Heart right ventricle (tissue), 16 donors: ENCODE measurements around the gene KIF11. TPM values are rescaled to one million over a fixed set of nuclear protein-coding genes. Genes with fewer than 3 reads are reported as not detected.

Experiments used
- ATAC-seq, 8 donors: fragments of 200-7000 bp; cut with Tn5 transposase; one replicate each; pipeline ENCODE4 v1.9.1; 2020; ENCODE audit warnings: mild to moderate bottlenecking in 8 of 8, moderate library complexity in 8 of 8, moderate number of reproducible peaks in 1 of 8
- DNase-seq, 2 donors: peaks; one replicate each; pipeline ENCODE4 v3.0.0-alpha.2; 2020
- H3K27ac ChIP-seq, 10 donors: fragments of 200-600 bp; sonication (generic) in 2 of 10; one replicate each; pipeline versions ENCODE4 v1.5.0 to v1.8.0; 2020 to 2022; ENCODE audit warnings: mild to moderate bottlenecking in 3 of 10
- H3K27me3 ChIP-seq, 7 donors: fragments of 200-600 bp; one replicate each; pipeline ENCODE4 v1.8.0; 2021 to 2022; ENCODE audit warnings: mild to moderate bottlenecking in 2 of 7
- H3K36me3 ChIP-seq, 9 donors: fragments of 200-600 bp; sonication (generic) in 1 of 9; one replicate each; pipeline versions ENCODE4 v1.5.0 to v1.8.0; 2020 to 2022; ENCODE audit warnings: mild to moderate bottlenecking in 2 of 9
- H3K4me1 ChIP-seq, 9 donors: fragments of 200-600 bp; sonication (generic) in 1 of 9; one replicate each; pipeline versions ENCODE4 v1.5.0 to v1.8.0; 2020 to 2022; ENCODE audit warnings: mild to moderate bottlenecking in 4 of 9
- H3K4me3 ChIP-seq, 10 donors: fragments of 200-600 bp; sonication (generic) in 2 of 10; one replicate each; pipeline versions ENCODE4 v1.5.0 to v1.8.0; 2020 to 2022; ENCODE audit warnings: mild to moderate bottlenecking in 7 of 10, moderate library complexity in 2 of 10
- H3K9me3 ChIP-seq, 11 donors: fragments of 200-600 bp in 10 of 11; sonication (generic) in 2 of 11; one replicate each; pipeline versions ENCODE4 v1.5.0 to v1.8.0; 2013 to 2022; ENCODE audit warnings: mild to moderate bottlenecking in 2 of 11, control low read depth in 1 of 11, moderate library complexity in 1 of 11
- WGBS, 2 donors: extraction: QIAGEN DNeasy Blood & Tissue Kit; methylation state at CpG; one replicate each; pipeline ENCODE4 v1.1.7; 2013; ENCODE audit warnings: inconsistent platforms in 1 of 2; 5-methylcytosine and 5-hydroxymethylcytosine counted together
- intact Hi-C, 10 donors: fragments of 100-400 bp; cut with DNase I; formaldehyde crosslinking; loops; one replicate each; pipeline versions ENCODE4 v1.11.1 to v1.14.2; 2022
- polyA plus RNA-seq, 2 donors: library from polyadenylated mRNA; stranded (reverse); fragments of 200-250 nt; gene quantifications; one replicate each; pipeline ENCODE4 v1.2.3, GENCODE V29; 2013
- total RNA-seq, 10 donors: library from RNA; stranded (reverse); fragmentation: NEBNext Ultra II Directional in 3 of 10; extraction: Animal tissue kit (Norgen Biotek cat#: 25700) in 3 of 10; gene quantifications; one replicate each; pipeline versions ENCODE4 v1.2.1 to v1.2.4, GENCODE V29; 2021 to 2023
- TF ChIP-seq, protein P1 (sequence below), 9 donors: fragments of 200-600 bp; sonication (generic) in 2 of 9; IDR thresholded peaks; one replicate each; pipeline versions ENCODE4 v1.5.0 to v1.8.0; 2021 to 2022; ENCODE audit warnings: antibody characterized with exemption in 9 of 9, mild to moderate bottlenecking in 5 of 9, moderate library complexity in 1 of 9
- donor health status: Arrhythmogenic right ventricular cardiomyopathy.
- donor health status: ischemic (EF 13 %, LVEDD 7.1; RV severe dilation, severe dysfunction).
- donor health status: healthy with polysubstance abuse.
- donor health status: DM: no; HTN: yes; CAD: no.
- donor health status: DM: no; HTN: no; CAD: no.
- donor health status: ischemic (EF 25% LVEDD 6.9; RV normal size, moderate dysfunction).
- donor health status: ischemic (EF 25% LVEDD 5.7; RV mildly dilated, moderate dysfunction).
- donor health status: healthy.
- donor health status: DM: yes; HTN: yes; CAD: no.
- donor health status: Ischemic cardiomyopathy.
- donor health status: ischemic (EF 35%, LVEDD 5.7; RV mildly dilated, moderate dysfunction).
- donor health status: nonischemic (EF 11% LVEDD 7.7; RV severe dilation, severe dysfunction).
- donor health status: DM: yes; HTN: yes; CAD: no.
- donor health status: PGD.
- donor health status: ischemic (EF 29% LVEDD 5.4; RV normal size, mild dysfunction).
- donor health status: nonischemic (EF 23%, LVEDD 6.1; RV moderate dilation, normal function).

KIF11 gene
- total and polyA plus RNA-seq, 12 donors: 0.20 to 4.4 (median 0.74) TPM

GRCh38 chr10:92690915-92691590, 98.1 kb downstream of the KIF11 start:
- peaks cover 0 to 5% (median 0%) of the 10 kb centered on the region in 11 donors for H3K9me3 ChIP-seq
- H3K4me3 ChIP-seq: peak overlapping the region; percentile 28 to 78 (median 67)
- H3K4me1 ChIP-seq: peaks cover 0 to 42% (median 25%) of the 10 kb centered on the region in 9 donors
- TF ChIP-seq, protein P1, sequence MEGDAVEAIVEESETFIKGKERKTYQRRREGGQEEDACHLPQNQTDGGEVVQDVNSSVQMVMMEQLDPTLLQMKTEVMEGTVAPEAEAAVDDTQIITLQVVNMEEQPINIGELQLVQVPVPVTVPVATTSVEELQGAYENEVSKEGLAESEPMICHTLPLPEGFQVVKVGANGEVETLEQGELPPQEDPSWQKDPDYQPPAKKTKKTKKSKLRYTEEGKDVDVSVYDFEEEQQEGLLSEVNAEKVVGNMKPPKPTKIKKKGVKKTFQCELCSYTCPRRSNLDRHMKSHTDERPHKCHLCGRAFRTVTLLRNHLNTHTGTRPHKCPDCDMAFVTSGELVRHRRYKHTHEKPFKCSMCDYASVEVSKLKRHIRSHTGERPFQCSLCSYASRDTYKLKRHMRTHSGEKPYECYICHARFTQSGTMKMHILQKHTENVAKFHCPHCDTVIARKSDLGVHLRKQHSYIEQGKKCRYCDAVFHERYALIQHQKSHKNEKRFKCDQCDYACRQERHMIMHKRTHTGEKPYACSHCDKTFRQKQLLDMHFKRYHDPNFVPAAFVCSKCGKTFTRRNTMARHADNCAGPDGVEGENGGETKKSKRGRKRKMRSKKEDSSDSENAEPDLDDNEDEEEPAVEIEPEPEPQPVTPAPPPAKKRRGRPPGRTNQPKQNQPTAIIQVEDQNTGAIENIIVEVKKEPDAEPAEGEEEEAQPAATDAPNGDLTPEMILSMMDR (IDR thresholded peaks at IDR 0.05): no peak
- peak overlapping the region; percentile 57 to 95 (median 92) for H3K27ac ChIP-seq
- ATAC-seq (peak in 6 of 8 donors; percentile 41 to 86 (median 64)), DNase-seq (peak in 1 of 2 donors; percentile 30)
- 32 to 33% methylated on average over 30 of the region's 30 CpGs for WGBS, 2 donors
- H3K27me3 ChIP-seq: peaks cover 0 to 79% (median 65%) of the 10 kb centered on the region in 7 donors
- peaks cover 0 to 40% (median 5%) of the 10 kb centered on the region in 9 donors for H3K36me3 ChIP-seq
- intact Hi-C loops: loop anchor here in 7 of 10 donors (2.0 to 10.0 kb wide), 9 partner anchors 66 to 186 kb away; partner anchors contain the start of gene EXOC6 (in 1 of the 7)

DNA sequence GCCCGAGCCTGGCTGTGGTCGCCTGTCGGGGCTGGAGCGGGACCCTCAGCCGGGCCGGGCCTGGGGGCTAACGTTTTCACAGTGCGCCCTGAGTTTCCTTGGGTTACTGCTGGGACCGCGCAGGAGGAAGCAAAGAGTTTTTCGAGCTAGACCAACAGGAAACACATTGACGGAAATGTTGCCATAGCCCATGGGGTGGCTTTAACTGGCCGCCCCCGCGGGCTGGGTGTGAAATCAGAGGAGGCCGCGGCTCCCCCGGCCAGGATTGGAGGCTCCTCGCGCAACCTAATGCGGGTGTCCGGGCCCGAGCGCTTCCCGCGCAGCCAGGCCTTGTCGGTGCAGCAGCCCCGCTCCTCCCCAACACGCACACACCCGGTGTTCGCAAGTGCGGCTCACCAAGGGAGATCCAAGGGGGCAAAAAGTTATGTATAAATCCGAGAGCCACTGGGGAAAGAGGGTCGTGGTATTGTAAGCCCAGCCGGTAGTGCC, 98.7 kb downstream of the KIF11 start:
- Histone ChIP-seq H3K4me3 (peak overlapping the region; percentile 18 to 78 (median 67)), H3K36me3 (peaks cover 0 to 41% (median 5%) of the 10 kb centered on the region in 9 donors), H3K9me3 (peaks cover 0 to under 1% (median 0%) of the 10 kb centered on the region in 11 donors), H3K27ac (peak overlapping the region; percentile 57 to 95 (median 92)), H3K27me3 (peaks cover 0 to 85% (median 71%) of the 10 kb centered on the region in 7 donors), H3K4me1 (peaks cover 0 to 42% (median 25%) of the 10 kb centered on the region in 9 donors)
- peak; percentile 28 to 77 (median 52) for ATAC-seq
- peak; percentile 58 to 67 for DNase-seq
- TF ChIP-seq, protein P1 (IDR thresholded peaks at IDR 0.05): no peak
- intact Hi-C loops: loop anchor here in 7 of 10 donors (2.0 to 10.0 kb wide), 9 partner anchors 65 to 186 kb away; partner anchors contain the start of gene EXOC6 (in 1 of the 7)
- 15 to 30% methylated on average over 35 of the region's 35 CpGs for WGBS, 2 donors

DNA sequence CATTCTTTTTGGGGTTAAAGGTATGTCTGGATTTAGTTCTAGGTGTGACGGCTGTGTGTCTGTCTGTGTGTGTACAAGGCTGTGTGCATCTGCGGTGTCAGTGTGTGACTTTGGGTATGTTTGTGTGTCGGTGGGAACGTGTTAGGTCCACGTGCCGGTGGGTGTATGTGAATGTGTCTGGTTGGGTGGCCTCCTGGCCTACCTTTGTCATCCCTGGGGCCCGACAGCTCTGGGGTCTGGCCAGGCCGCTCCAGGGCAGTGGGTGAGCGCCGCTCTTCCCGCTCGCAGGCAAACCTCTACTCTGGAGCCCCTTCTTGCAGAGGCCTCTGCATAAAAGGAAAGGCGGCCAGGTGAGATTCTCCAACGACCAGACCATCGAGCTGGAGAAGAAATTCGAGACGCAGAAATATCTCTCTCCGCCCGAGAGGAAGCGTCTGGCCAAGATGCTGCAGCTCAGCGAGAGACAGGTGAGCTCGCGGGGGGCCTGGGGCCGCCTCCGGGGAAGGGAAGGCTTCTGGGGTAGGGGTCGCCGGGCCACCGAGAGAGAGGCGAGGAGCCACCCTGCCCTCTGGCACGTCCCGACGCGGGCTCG, 99.2 kb downstream of the KIF11 start:
- peak overlapping the region in 9 of 10 donors; percentile 57 to 95 (median 93) for H3K27ac ChIP-seq
- WGBS, 2 donors: 30 to 50% methylated on average over 34 of the region's 34 CpGs
- peaks cover 0 to 90% (median 75%) of the 10 kb centered on the region in 7 donors for H3K27me3 ChIP-seq
- H3K4me3 ChIP-seq: peak overlapping the region; percentile 18 to 78 (median 67)
- H3K9me3 ChIP-seq: no peaks in the 10 kb centered on the region
- TF ChIP-seq, protein P1 (IDR thresholded peaks at IDR 0.05): no peak
- peaks cover 0 to 42% (median 25%) of the 10 kb centered on the region in 9 donors for H3K4me1 ChIP-seq
- peak in 1 of 2 donors; percentile 21 for DNase-seq
- intact Hi-C loops: loop anchor here in 6 of 10 donors (5.0 to 10.0 kb wide), 7 partner anchors 65 to 185 kb away; partner anchors contain the start of gene EXOC6 (in 1 of the 6)
- H3K36me3 ChIP-seq: peaks cover 0 to 41% (median 5%) of the 10 kb centered on the region in 9 donors
- ATAC-seq: no peak
